T1000 (cell line): ENCODE data around the gene CSNK1A1L.

Experiments
- DNase-seq: peaks from one replicate; lab custom pipeline; 2025; ENCODE audit warnings: mixed read lengths; lab: John Stamatoyannopoulos, UW

Gene CSNK1A1L

GRCh38 chr13:37106642-37107041 lies 1.2 kb upstream of the CSNK1A1L start:
- no peak for DNase-seq

GRCh38 chr13:37102896-37103295 lies 2.6 kb downstream of the CSNK1A1L start:
- no peak for DNase-seq

- no peak for DNase-seq
Measured at GRCh38 chr13:37101201-37101600, 4.3 kb downstream of the CSNK1A1L start.

- DNase-seq: no peak
Measured at GRCh38 chr13:37100731-37101130, 4.7 kb downstream of the CSNK1A1L start.

GRCh38 chr13:37097076-37097475 lies 8.4 kb downstream of the CSNK1A1L start:
- DNase-seq: no peak

GRCh38 chr13:37094840-37095239 lies 10.6 kb downstream of the CSNK1A1L start:
- DNase-seq: no peak

GRCh38 chr13:37094099-37094498 lies 11.4 kb downstream of the CSNK1A1L start:
- no peak for DNase-seq

GRCh38 chr13:37091835-37092234 lies 13.6 kb downstream of the CSNK1A1L start:
- no peak for DNase-seq

- no peak for DNase-seq
Measured at GRCh38 chr13:37090912-37091311, 14.6 kb downstream of the CSNK1A1L start.

GRCh38 chr13:37089495-37089894 lies 16.0 kb downstream of the CSNK1A1L start:
- DNase-seq: no peak

GRCh38 chr13:37087486-37087885 lies 18.0 kb downstream of the CSNK1A1L start:
- no peak for DNase-seq

- DNase-seq: no peak
Measured at GRCh38 chr13:37085606-37086005, 19.9 kb downstream of the CSNK1A1L start.

GRCh38 chr13:37076818-37077217 lies 28.6 kb downstream of the CSNK1A1L start:
- no peak for DNase-seq

GRCh38 chr13:37075164-37075563 lies 30.3 kb downstream of the CSNK1A1L start:
- no peak for DNase-seq

GRCh38 chr13:37074703-37075102 lies 30.8 kb downstream of the CSNK1A1L start:
- DNase-seq: no peak

- no peak for DNase-seq
Measured at GRCh38 chr13:37072024-37072423, 33.4 kb downstream of the CSNK1A1L start.

GRCh38 chr13:37070956-37071355 lies 34.5 kb downstream of the CSNK1A1L start:
- no peak for DNase-seq

GRCh38 chr13:37070145-37070695 lies 35.2 kb downstream of the CSNK1A1L start:
- DNase-seq: no peak

- DNase-seq: no peak
Measured at GRCh38 chr13:37069597-37070103, 35.8 kb downstream of the CSNK1A1L start.

- DNase-seq: no peak
Measured at GRCh38 chr13:37068962-37069361, 36.5 kb downstream of the CSNK1A1L start.

- DNase-seq: no peak
Measured at GRCh38 chr13:37067874-37068273, 37.6 kb downstream of the CSNK1A1L start.

GRCh38 chr13:37065890-37066526 lies 39.5 kb downstream of the CSNK1A1L start:
- no peak for DNase-seq

GRCh38 chr13:37059848-37060192 lies 45.6 kb downstream of the CSNK1A1L start:
- DNase-seq: no peak
